Sigmoid colon (tissue), 3 donors: ENCODE results near the gene ZNF830.

Experiments used
- POLR2A ChIP-seq, 2 donors: fragments of 450-650 bp; IDR thresholded peaks; one replicate each; pipeline ENCODE4 v1.6.1; 2016; ENCODE audit warnings: antibody characterized with exemption in 2 of 2, mild to moderate bottlenecking in 2 of 2, moderate library complexity in 2 of 2
- TF ChIP-seq, protein P1 (sequence below), 4 experiments: fragments of 450-650 bp in 3 of 4; fragments of 200-600 bp in 1 of 4; IDR thresholded peaks; one replicate each; pipeline ENCODE4 v1.5.1; 2016 to 2019; ENCODE audit warnings: antibody characterized with exemption in 4 of 4, mild to moderate bottlenecking in 3 of 4, moderate library complexity in 2 of 4

DNA sequence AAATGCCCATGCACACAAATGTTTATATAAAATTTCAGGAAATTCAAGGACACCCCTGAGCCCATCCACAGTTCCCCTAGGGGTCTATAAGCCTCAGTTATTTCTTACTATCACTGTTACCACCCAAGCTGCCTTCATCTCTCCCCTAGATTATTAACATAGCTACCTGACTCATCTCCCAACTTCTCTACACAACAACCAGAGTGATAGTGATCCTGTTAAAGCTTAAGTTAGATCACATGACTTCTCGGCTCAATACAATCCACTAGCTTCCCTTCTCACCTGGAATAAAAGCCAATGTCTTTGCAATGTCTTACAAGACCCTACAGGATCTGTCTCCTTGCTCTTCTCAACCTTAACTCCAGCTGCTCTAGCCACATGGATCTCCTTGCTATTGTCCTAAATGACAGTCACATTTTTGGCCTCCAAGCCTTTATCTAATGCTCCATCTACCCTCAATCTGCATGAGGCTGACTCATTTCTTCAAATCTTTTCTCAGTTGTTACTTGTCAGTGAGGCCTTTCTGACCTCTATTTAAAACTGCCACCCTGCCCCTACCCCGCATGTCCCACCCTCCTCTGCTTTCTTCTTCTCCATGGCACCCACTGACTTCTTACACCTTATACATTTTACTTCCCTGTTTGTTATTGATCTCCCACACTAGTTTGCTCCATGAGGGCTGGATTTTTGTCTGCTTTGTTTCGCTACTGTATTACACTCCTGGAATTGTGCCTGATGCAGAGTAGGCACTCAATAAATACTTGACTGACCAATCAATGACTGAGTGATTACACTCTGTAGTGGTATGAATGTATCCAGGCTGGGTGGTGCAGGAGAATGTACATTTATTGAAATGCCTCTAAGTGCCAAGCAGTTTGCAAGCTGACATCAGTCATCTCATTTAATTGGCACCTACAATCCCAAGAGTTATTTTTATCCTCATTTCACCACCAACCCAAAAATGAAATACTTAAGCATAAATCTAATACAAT is 13.8 kb downstream of the ZNF830 start:
- TF ChIP-seq, protein P1, sequence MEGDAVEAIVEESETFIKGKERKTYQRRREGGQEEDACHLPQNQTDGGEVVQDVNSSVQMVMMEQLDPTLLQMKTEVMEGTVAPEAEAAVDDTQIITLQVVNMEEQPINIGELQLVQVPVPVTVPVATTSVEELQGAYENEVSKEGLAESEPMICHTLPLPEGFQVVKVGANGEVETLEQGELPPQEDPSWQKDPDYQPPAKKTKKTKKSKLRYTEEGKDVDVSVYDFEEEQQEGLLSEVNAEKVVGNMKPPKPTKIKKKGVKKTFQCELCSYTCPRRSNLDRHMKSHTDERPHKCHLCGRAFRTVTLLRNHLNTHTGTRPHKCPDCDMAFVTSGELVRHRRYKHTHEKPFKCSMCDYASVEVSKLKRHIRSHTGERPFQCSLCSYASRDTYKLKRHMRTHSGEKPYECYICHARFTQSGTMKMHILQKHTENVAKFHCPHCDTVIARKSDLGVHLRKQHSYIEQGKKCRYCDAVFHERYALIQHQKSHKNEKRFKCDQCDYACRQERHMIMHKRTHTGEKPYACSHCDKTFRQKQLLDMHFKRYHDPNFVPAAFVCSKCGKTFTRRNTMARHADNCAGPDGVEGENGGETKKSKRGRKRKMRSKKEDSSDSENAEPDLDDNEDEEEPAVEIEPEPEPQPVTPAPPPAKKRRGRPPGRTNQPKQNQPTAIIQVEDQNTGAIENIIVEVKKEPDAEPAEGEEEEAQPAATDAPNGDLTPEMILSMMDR (IDR thresholded peaks at IDR 0.05), result no peak
- no peak for TF ChIP-seq POLR2A (IDR thresholded peaks at IDR 0.05)
